ENCODE results near the gene GPC5.

DNA sequence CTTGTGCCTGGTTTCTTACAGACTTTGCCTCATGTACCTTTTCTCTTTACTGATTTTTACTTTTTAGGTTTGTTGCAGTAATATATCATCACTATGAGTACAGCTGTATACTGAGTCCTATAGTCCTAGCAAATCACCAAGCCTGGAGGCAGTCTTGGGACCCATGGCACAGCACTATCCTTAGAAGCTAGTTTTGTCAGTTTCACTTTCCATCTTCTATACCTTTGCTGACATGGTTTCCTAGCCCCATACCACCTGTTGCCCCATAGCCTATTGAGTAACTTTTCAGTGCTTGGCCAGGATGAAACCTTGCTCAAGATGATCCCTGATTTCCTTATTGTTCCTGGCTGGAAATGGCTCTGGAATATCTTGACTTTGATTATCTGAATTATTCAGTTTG lies 826.4 kb downstream of the GPC5 start:
- TF ChIP-seq, protein P1, sequence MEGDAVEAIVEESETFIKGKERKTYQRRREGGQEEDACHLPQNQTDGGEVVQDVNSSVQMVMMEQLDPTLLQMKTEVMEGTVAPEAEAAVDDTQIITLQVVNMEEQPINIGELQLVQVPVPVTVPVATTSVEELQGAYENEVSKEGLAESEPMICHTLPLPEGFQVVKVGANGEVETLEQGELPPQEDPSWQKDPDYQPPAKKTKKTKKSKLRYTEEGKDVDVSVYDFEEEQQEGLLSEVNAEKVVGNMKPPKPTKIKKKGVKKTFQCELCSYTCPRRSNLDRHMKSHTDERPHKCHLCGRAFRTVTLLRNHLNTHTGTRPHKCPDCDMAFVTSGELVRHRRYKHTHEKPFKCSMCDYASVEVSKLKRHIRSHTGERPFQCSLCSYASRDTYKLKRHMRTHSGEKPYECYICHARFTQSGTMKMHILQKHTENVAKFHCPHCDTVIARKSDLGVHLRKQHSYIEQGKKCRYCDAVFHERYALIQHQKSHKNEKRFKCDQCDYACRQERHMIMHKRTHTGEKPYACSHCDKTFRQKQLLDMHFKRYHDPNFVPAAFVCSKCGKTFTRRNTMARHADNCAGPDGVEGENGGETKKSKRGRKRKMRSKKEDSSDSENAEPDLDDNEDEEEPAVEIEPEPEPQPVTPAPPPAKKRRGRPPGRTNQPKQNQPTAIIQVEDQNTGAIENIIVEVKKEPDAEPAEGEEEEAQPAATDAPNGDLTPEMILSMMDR (IDR thresholded peaks at IDR 0.05) = no peak
- TF ChIP-seq, protein P2, sequence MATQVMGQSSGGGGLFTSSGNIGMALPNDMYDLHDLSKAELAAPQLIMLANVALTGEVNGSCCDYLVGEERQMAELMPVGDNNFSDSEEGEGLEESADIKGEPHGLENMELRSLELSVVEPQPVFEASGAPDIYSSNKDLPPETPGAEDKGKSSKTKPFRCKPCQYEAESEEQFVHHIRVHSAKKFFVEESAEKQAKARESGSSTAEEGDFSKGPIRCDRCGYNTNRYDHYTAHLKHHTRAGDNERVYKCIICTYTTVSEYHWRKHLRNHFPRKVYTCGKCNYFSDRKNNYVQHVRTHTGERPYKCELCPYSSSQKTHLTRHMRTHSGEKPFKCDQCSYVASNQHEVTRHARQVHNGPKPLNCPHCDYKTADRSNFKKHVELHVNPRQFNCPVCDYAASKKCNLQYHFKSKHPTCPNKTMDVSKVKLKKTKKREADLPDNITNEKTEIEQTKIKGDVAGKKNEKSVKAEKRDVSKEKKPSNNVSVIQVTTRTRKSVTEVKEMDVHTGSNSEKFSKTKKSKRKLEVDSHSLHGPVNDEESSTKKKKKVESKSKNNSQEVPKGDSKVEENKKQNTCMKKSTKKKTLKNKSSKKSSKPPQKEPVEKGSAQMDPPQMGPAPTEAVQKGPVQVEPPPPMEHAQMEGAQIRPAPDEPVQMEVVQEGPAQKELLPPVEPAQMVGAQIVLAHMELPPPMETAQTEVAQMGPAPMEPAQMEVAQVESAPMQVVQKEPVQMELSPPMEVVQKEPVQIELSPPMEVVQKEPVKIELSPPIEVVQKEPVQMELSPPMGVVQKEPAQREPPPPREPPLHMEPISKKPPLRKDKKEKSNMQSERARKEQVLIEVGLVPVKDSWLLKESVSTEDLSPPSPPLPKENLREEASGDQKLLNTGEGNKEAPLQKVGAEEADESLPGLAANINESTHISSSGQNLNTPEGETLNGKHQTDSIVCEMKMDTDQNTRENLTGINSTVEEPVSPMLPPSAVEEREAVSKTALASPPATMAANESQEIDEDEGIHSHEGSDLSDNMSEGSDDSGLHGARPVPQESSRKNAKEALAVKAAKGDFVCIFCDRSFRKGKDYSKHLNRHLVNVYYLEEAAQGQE (IDR thresholded peaks at IDR 0.05; ENCODE audit: insufficient read depth in 1 of 2, low read depth in 2 of 2, low read length in 1 of 2) = no peak
- no peak for TF ChIP-seq SIN3A (IDR thresholded peaks at IDR 0.05; ENCODE audit: borderline replicate concordance, insufficient read depth, low read depth, low read length)
